Measurements from ENCODE around the gene DOCK1. TPM values are rescaled to one million over a fixed set of nuclear protein-coding genes. Genes with fewer than 3 reads are reported as not detected.

DOCK1 gene
- total RNA-seq, 2 experiments from 2014 or later: 0.05 TPM; not detected in 1

GRCh38 chr10:126921974-126922525 lies 16.8 kb downstream of the DOCK1 start:
- peaks cover 6% of the 10 kb centered on the region for H3K9me3 Mint-ChIP-seq
- ChIA-PET POLR2A (no interaction called here), CTCF (interaction anchor here (0.7 kb wide), 1 partner anchor 260 kb away, joined by 5 read pairs; no protein-coding TSS in a partner anchor)
- no peaks in the 10 kb centered on the region for H3K36me3 Mint-ChIP-seq (ENCODE audit: low read depth)
- no peaks in the 10 kb centered on the region for H3K27me3 Mint-ChIP-seq
- no peak overlapping the region for H3K27ac Mint-ChIP-seq
- H3K4me1 Mint-ChIP-seq: no peaks in the 10 kb centered on the region
- DNase-seq: no peak
- no peak overlapping the region for H3K4me3 Mint-ChIP-seq

- ChIA-PET CTCF (no interaction called here), POLR2A (no interaction called here)
- Mint-ChIP-seq H3K9me3 (peaks cover 3% of the 10 kb centered on the region), H3K27ac (no peak overlapping the region), H3K4me1 (no peaks in the 10 kb centered on the region), H3K27me3 (no peaks in the 10 kb centered on the region), H3K4me3 (no peak overlapping the region), H3K36me3 (ENCODE audit: low read depth) (no peaks in the 10 kb centered on the region)
- no peak for DNase-seq
Observed at GRCh38 chr10:126924180-126924914, 19.1 kb downstream of the DOCK1 start.

- ChIA-PET POLR2A (no interaction called here), CTCF (no interaction called here)
- Mint-ChIP-seq H3K36me3 (ENCODE audit: low read depth) (no peaks in the 10 kb centered on the region), H3K27ac (no peak overlapping the region), H3K9me3 (peaks cover 3% of the 10 kb centered on the region), H3K4me1 (no peaks in the 10 kb centered on the region), H3K27me3 (no peaks in the 10 kb centered on the region), H3K4me3 (no peak overlapping the region)
- DNase-seq: no peak
Observed at GRCh38 chr10:126924915-126925300, 19.7 kb downstream of the DOCK1 start.

- DNase-seq: no peak
- Mint-ChIP-seq H3K4me1 (no peaks in the 10 kb centered on the region), H3K27me3 (no peaks in the 10 kb centered on the region), H3K9me3 (no peaks in the 10 kb centered on the region), H3K36me3 (ENCODE audit: low read depth) (no peaks in the 10 kb centered on the region), H3K27ac (no peak overlapping the region), H3K4me3 (no peak overlapping the region)
- ChIA-PET CTCF (no interaction called here), POLR2A (no interaction called here)
Observed at GRCh38 chr10:126926568-126926967, 21.3 kb downstream of the DOCK1 start.

GRCh38 chr10:126927799-126928198 lies 22.6 kb downstream of the DOCK1 start:
- Mint-ChIP-seq H3K36me3 (ENCODE audit: low read depth) (no peaks in the 10 kb centered on the region), H3K27me3 (no peaks in the 10 kb centered on the region), H3K9me3 (no peaks in the 10 kb centered on the region), H3K27ac (no peak overlapping the region), H3K4me3 (no peak overlapping the region), H3K4me1 (no peaks in the 10 kb centered on the region)
- CTCF ChIA-PET: no interaction called here
- POLR2A ChIA-PET: interaction anchor here (0.5 kb wide), 1 partner anchor 11 kb away, joined by 3 read pairs; no protein-coding TSS in a partner anchor
- DNase-seq: no peak

- Mint-ChIP-seq H3K4me3 (no peak overlapping the region), H3K36me3 (ENCODE audit: low read depth) (no peaks in the 10 kb centered on the region), H3K27me3 (no peaks in the 10 kb centered on the region), H3K4me1 (no peaks in the 10 kb centered on the region), H3K27ac (no peak overlapping the region), H3K9me3 (no peaks in the 10 kb centered on the region)
- CTCF ChIA-PET: no interaction called here
- no peak for DNase-seq
- POLR2A ChIA-PET: interaction anchor here (0.5 kb wide), 1 partner anchor 11 kb away, joined by 3 read pairs; no protein-coding TSS in a partner anchor
Observed at GRCh38 chr10:126928274-126928673, 23.0 kb downstream of the DOCK1 start.

GRCh38 chr10:126929391-126929790 lies 24.2 kb downstream of the DOCK1 start:
- H3K4me3 Mint-ChIP-seq: no peak overlapping the region
- ChIA-PET POLR2A (no interaction called here), CTCF (interaction anchor here (0.6 kb wide), 1 partner anchor 175 kb away, joined by 3 read pairs; no protein-coding TSS in a partner anchor)
- DNase-seq: no peak
- H3K27ac Mint-ChIP-seq: no peak overlapping the region
- H3K36me3 Mint-ChIP-seq (ENCODE audit: low read depth): no peaks in the 10 kb centered on the region
- no peaks in the 10 kb centered on the region for H3K9me3 Mint-ChIP-seq
- no peaks in the 10 kb centered on the region for H3K4me1 Mint-ChIP-seq
- no peaks in the 10 kb centered on the region for H3K27me3 Mint-ChIP-seq

- Mint-ChIP-seq H3K4me3 (no peak overlapping the region), H3K4me1 (no peaks in the 10 kb centered on the region), H3K27ac (peak overlapping the region; percentile 1), H3K9me3 (no peaks in the 10 kb centered on the region), H3K36me3 (ENCODE audit: low read depth) (no peaks in the 10 kb centered on the region), H3K27me3 (no peaks in the 10 kb centered on the region)
- POLR2A ChIA-PET: no interaction called here
- no peak for DNase-seq
- CTCF ChIA-PET: no interaction called here
Observed at GRCh38 chr10:126930131-126930882, 25.1 kb downstream of the DOCK1 start.

- no peak for DNase-seq
- H3K36me3 Mint-ChIP-seq (ENCODE audit: low read depth): no peaks in the 10 kb centered on the region
- H3K4me3 Mint-ChIP-seq: no peak overlapping the region
- no peaks in the 10 kb centered on the region for H3K9me3 Mint-ChIP-seq
- H3K4me1 Mint-ChIP-seq: no peaks in the 10 kb centered on the region
- H3K27me3 Mint-ChIP-seq: no peaks in the 10 kb centered on the region
- ChIA-PET POLR2A (no interaction called here), CTCF (no interaction called here)
- H3K27ac Mint-ChIP-seq: no peak overlapping the region
Observed at GRCh38 chr10:126930883-126931503, 25.8 kb downstream of the DOCK1 start.

- Mint-ChIP-seq H3K27ac (no peak overlapping the region), H3K9me3 (no peaks in the 10 kb centered on the region), H3K27me3 (no peaks in the 10 kb centered on the region), H3K36me3 (ENCODE audit: low read depth) (no peaks in the 10 kb centered on the region), H3K4me1 (no peaks in the 10 kb centered on the region), H3K4me3 (no peak overlapping the region)
- ChIA-PET POLR2A (no interaction called here), CTCF (no interaction called here)
- no peak for DNase-seq
Observed at GRCh38 chr10:126931544-126931943, 26.3 kb downstream of the DOCK1 start.

- H3K4me3 Mint-ChIP-seq: no peak overlapping the region
- no peak overlapping the region for H3K27ac Mint-ChIP-seq
- no peak for DNase-seq
- ChIA-PET POLR2A (no interaction called here), CTCF (no interaction called here)
- H3K4me1 Mint-ChIP-seq: no peaks in the 10 kb centered on the region
- no peaks in the 10 kb centered on the region for H3K27me3 Mint-ChIP-seq
- no peaks in the 10 kb centered on the region for H3K36me3 Mint-ChIP-seq (ENCODE audit: low read depth)
- H3K9me3 Mint-ChIP-seq: no peaks in the 10 kb centered on the region
Observed at GRCh38 chr10:126932516-126932915, 27.3 kb downstream of the DOCK1 start.

- H3K27ac Mint-ChIP-seq: no peak overlapping the region
- DNase-seq: no peak
- ChIA-PET POLR2A (no interaction called here), CTCF (no interaction called here)
- no peak overlapping the region for H3K4me3 Mint-ChIP-seq
- no peaks in the 10 kb centered on the region for H3K9me3 Mint-ChIP-seq
- H3K4me1 Mint-ChIP-seq: no peaks in the 10 kb centered on the region
- H3K27me3 Mint-ChIP-seq: no peaks in the 10 kb centered on the region
- H3K36me3 Mint-ChIP-seq (ENCODE audit: low read depth): no peaks in the 10 kb centered on the region
Observed at GRCh38 chr10:126933116-126933515, 27.9 kb downstream of the DOCK1 start.

GRCh38 chr10:126935263-126935946 lies 30.2 kb downstream of the DOCK1 start:
- CTCF ChIA-PET: no interaction called here
- H3K27me3 Mint-ChIP-seq: no peaks in the 10 kb centered on the region
- no peaks in the 10 kb centered on the region for H3K36me3 Mint-ChIP-seq (ENCODE audit: low read depth)
- no peak overlapping the region for H3K27ac Mint-ChIP-seq
- POLR2A ChIA-PET: no interaction called here
- no peak overlapping the region for H3K4me3 Mint-ChIP-seq
- DNase-seq: no peak
- no peaks in the 10 kb centered on the region for H3K9me3 Mint-ChIP-seq
- no peaks in the 10 kb centered on the region for H3K4me1 Mint-ChIP-seq

Data from activated CD4-positive, alpha-beta T cell treated with anti-CD3 and anti-CD28 coated beads, Interleukin-2, amount 10 ng/mL, durations not matched to agents 7 days and 5 days (primary cell).